NB4 (cell line): ENCODE measurements around the gene PKD2L1.

Experiments
- DNase-seq: peaks from one replicate; pipeline ENCODE4 v3.0.0; 2010; ENCODE audit warnings: low read depth
- H3K4me3 ChIP-seq: one replicate; pipeline ENCODE4 v1.5.1; 2011; ENCODE audit warnings: mild to moderate bottlenecking, low read depth, low read length, moderate library complexity
- CTCF ChIP-seq: IDR thresholded peaks from one replicate; pipeline ENCODE4 v1.5.1; 2012; ENCODE audit warnings: low read depth, low read length
- MAX ChIP-seq: IDR thresholded peaks from 2 replicates; pipeline ENCODE4 v1.6.1; 2011; ENCODE audit warnings: low read depth, low read length
- MYC ChIP-seq: IDR thresholded peaks from 2 replicates; pipeline ENCODE4 v1.6.1; 2011; ENCODE audit warnings: low read depth, low read length
- POLR2A ChIP-seq: IDR thresholded peaks from 2 replicates; pipeline ENCODE4 v1.6.1; 2011; ENCODE audit warnings: mild to moderate bottlenecking; ENCODE audit not compliant: insufficient read length; ENCODE audit errors: extremely low read depth

Gene PKD2L1

GRCh38 chr10:100356067-100357017 lies 26.3 kb upstream of the PKD2L1 start:
- no peak for DNase-seq
- TF ChIP-seq POLR2A (no peak), CTCF (no peak), MAX (no peak), MYC (no peak)
- no peak overlapping the region for H3K4me3 ChIP-seq

- DNase-seq: no peak
- H3K4me3 ChIP-seq: no peak overlapping the region
- no peak for TF ChIP-seq POLR2A
- no peak for TF ChIP-seq MAX
- TF ChIP-seq CTCF: no peak
- no peak for TF ChIP-seq MYC
Measured at GRCh38 chr10:100355086-100355485, 25.1 kb upstream of the PKD2L1 start.

- H3K4me3 ChIP-seq: no peak overlapping the region
- TF ChIP-seq CTCF: no peak
- TF ChIP-seq MAX: no peak
- no peak for TF ChIP-seq POLR2A
- no peak for TF ChIP-seq MYC
Measured at GRCh38 chr10:100353770-100354485, 23.9 kb upstream of the PKD2L1 start.

GRCh38 chr10:100350914-100351485 lies 21.0 kb upstream of the PKD2L1 start:
- H3K4me3 ChIP-seq: peak overlapping the region; percentile 94
- TF ChIP-seq MYC: no peak
- no peak for TF ChIP-seq MAX
- no peak for TF ChIP-seq POLR2A
- TF ChIP-seq CTCF: no peak
- DNase-seq: no peak

More at GRCh38 chr10:100353770-100354485, 23.9 kb upstream of the PKD2L1 start:
- no peak for DNase-seq

GRCh38 chr10:100349672-100350071 lies 19.6 kb upstream of the PKD2L1 start:
- no peak for TF ChIP-seq CTCF
- H3K4me3 ChIP-seq: peak overlapping the region; percentile 94
- no peak for DNase-seq
